Urinary bladder (tissue), 4 donors: ENCODE measurements around the gene POLRMT. TPM values are rescaled to one million over a fixed set of nuclear protein-coding genes. Genes with fewer than 3 reads are reported as not detected.

Experiments used
- DNase-seq: peaks from one replicate; pipeline ENCODE4 v3.0.0-alpha.2; 2015; ENCODE audit errors: extremely low spot score
- H3K27ac ChIP-seq: one replicate; pipeline ENCODE4 v1.5.1; 2013; ENCODE audit warnings: low read depth, mild to moderate bottlenecking, moderate library complexity
- H3K36me3 ChIP-seq: one replicate; pipeline ENCODE4 v1.6.1; 2013; ENCODE audit warnings: mild to moderate bottlenecking, moderate library complexity; ENCODE audit not compliant: insufficient read depth
- H3K4me1 ChIP-seq: one replicate; pipeline ENCODE4 v1.6.1; 2013; ENCODE audit warnings: mild to moderate bottlenecking, moderate library complexity; ENCODE audit not compliant: insufficient read depth
- H3K4me3 ChIP-seq: one replicate; pipeline ENCODE4 v1.5.1; 2013; ENCODE audit warnings: low read depth, low read length
- WGBS: extraction: QIAGEN DNeasy Blood & Tissue Kit; methylation state at CpG from one replicate; pipeline ENCODE4 v1.1.7; 2013; 5-methylcytosine and 5-hydroxymethylcytosine counted together
- polyA plus RNA-seq: library from polyadenylated mRNA; stranded (reverse); fragments of 200-250 nt; gene quantifications from one replicate; pipeline ENCODE4 v1.2.3, GENCODE V29; 2013
- total RNA-seq: library from RNA; depleted of rRNA; stranded (reverse); fragments of >200 nt; gene quantifications from one replicate; pipeline ENCODE4 v1.2.3, GENCODE V29; 2014
- donor health status: healthy with polysubstance abuse.
- donor health status: healthy.

The POLRMT gene
- total and polyA plus RNA-seq, 2 donors: 10.3 to 44.6 TPM

GRCh38 chr19:658059-658839 lies 24.9 kb upstream of the POLRMT start:
- H3K4me3 ChIP-seq: no peak overlapping the region
- H3K36me3 ChIP-seq: no peaks in the 10 kb centered on the region
- no peaks in the 10 kb centered on the region for H3K4me1 ChIP-seq
- 79% methylated on average over 33 of the region's 33 CpGs for WGBS
- no peak for DNase-seq
- no peak overlapping the region for H3K27ac ChIP-seq

- Histone ChIP-seq H3K27ac (no peak overlapping the region), H3K4me1 (no peaks in the 10 kb centered on the region), H3K4me3 (no peak overlapping the region), H3K36me3 (no peaks in the 10 kb centered on the region)
- no peak for DNase-seq
- 90% methylated on average over 19 of the region's 19 CpGs for WGBS
These were observed 24.3 kb upstream of the POLRMT start for GRCh38 chr19:657611-658010.

GRCh38 chr19:656751-657559 lies 23.6 kb upstream of the POLRMT start:
- no peaks in the 10 kb centered on the region for H3K36me3 ChIP-seq
- 85% methylated on average over 43 of the region's 43 CpGs for WGBS

GRCh38 chr19:655691-656090 lies 22.4 kb upstream of the POLRMT start:
- H3K36me3 ChIP-seq: peaks cover 4% of the 10 kb centered on the region
- 79% methylated on average over 17 of the region's 17 CpGs for WGBS

More at GRCh38 chr19:656751-657559, 23.6 kb upstream of the POLRMT start:
- H3K4me1 ChIP-seq: no peaks in the 10 kb centered on the region
- DNase-seq: no peak
- H3K27ac ChIP-seq: no peak overlapping the region
- H3K4me3 ChIP-seq: no peak overlapping the region

GRCh38 chr19:653425-653824 lies 20.1 kb upstream of the POLRMT start:
- no peak overlapping the region for H3K27ac ChIP-seq
- 90% methylated on average over 17 of the region's 17 CpGs for WGBS
- no peak overlapping the region for H3K4me3 ChIP-seq
- no peak for DNase-seq
- H3K4me1 ChIP-seq: no peaks in the 10 kb centered on the region
- H3K36me3 ChIP-seq: peaks cover 7% of the 10 kb centered on the region

More at GRCh38 chr19:655691-656090, 22.4 kb upstream of the POLRMT start:
- Histone ChIP-seq H3K4me3 (no peak overlapping the region), H3K27ac (no peak overlapping the region), H3K4me1 (no peaks in the 10 kb centered on the region)
- DNase-seq: no peak

GRCh38 chr19:652467-653389 lies 19.4 kb upstream of the POLRMT start:
- WGBS: 92% methylated on average over 54 of the region's 54 CpGs

GRCh38 chr19:651991-652390 lies 18.7 kb upstream of the POLRMT start:
- no peak for DNase-seq
- no peak overlapping the region for H3K4me3 ChIP-seq
- H3K4me1 ChIP-seq: no peaks in the 10 kb centered on the region
- H3K27ac ChIP-seq: no peak overlapping the region
- peaks cover 10% of the 10 kb centered on the region for H3K36me3 ChIP-seq
- 89% methylated on average over 24 of the region's 24 CpGs for WGBS

More at GRCh38 chr19:652467-653389, 19.4 kb upstream of the POLRMT start:
- Histone ChIP-seq H3K4me3 (no peak overlapping the region), H3K27ac (no peak overlapping the region), H3K4me1 (no peaks in the 10 kb centered on the region), H3K36me3 (peaks cover 9% of the 10 kb centered on the region)
- DNase-seq: no peak

- Histone ChIP-seq H3K4me1 (no peaks in the 10 kb centered on the region), H3K4me3 (no peak overlapping the region), H3K27ac (no peak overlapping the region), H3K36me3 (peaks cover 15% of the 10 kb centered on the region)
- 95% methylated on average over 58 of the region's 58 CpGs for WGBS
- no peak for DNase-seq
These were observed 17.9 kb upstream of the POLRMT start for GRCh38 chr19:651114-651818.

GRCh38 chr19:650121-650520 lies 16.8 kb upstream of the POLRMT start:
- Histone ChIP-seq H3K4me1 (no peaks in the 10 kb centered on the region), H3K27ac (no peak overlapping the region), H3K4me3 (no peak overlapping the region), H3K36me3 (peaks cover 15% of the 10 kb centered on the region)
- WGBS: 89% methylated on average over 11 of the region's 11 CpGs
- DNase-seq: no peak

GRCh38 chr19:648904-649801 lies 15.8 kb upstream of the POLRMT start:
- no peak for DNase-seq
- H3K4me1 ChIP-seq: no peaks in the 10 kb centered on the region
- H3K4me3 ChIP-seq: no peak overlapping the region
- no peak overlapping the region for H3K27ac ChIP-seq
- 92% methylated on average over 53 of the region's 53 CpGs for WGBS
- H3K36me3 ChIP-seq: peaks cover 15% of the 10 kb centered on the region

- 90% methylated on average over 29 of the region's 29 CpGs for WGBS
- DNase-seq: no peak
- Histone ChIP-seq H3K4me3 (no peak overlapping the region), H3K27ac (no peak overlapping the region), H3K36me3 (peaks cover 15% of the 10 kb centered on the region), H3K4me1 (no peaks in the 10 kb centered on the region)
These were observed 15.0 kb upstream of the POLRMT start for GRCh38 chr19:648305-648704.
